SU-DHL-6 (cell line): ENCODE measurements around the gene GHR.

Source experiments
- CTCF ChIP-seq: fragments of 200-600 bp; sonication (generic); IDR thresholded peaks from one replicate; pipeline ENCODE4 v1.5.1; 2017; ENCODE audit warnings: antibody characterized with exemption, mild to moderate bottlenecking, low read length, moderate library complexity; ENCODE audit not compliant: insufficient read depth, poor library complexity, severe bottlenecking
- EZH2phosphoT487 ChIP-seq: fragments of 200-600 bp; sonication (generic), shearing (Covaris generic); conservative IDR thresholded peaks from 2 replicates; pipeline ENCODE4 v1.6.1; 2018; ENCODE audit warnings: mild to moderate bottlenecking, antibody characterized with exemption, low read length, moderate library complexity, mixed read lengths

- TF ChIP-seq CTCF: no peak
- no peak for TF ChIP-seq EZH2phosphoT487
Measured at GRCh38 chr5:42553461-42553860, 130.2 kb downstream of the GHR start.
